H1 (cell line): Measurements from ENCODE around the gene DERL3. TPM values are rescaled to one million over a fixed set of nuclear protein-coding genes. Genes with fewer than 3 reads are reported as not detected.

Source experiments
- YY1 ChIP-seq: IDR thresholded peaks from 2 replicates; pipeline ENCODE4 v1.6.1; 2011; ENCODE audit warnings: low read depth, mild to moderate bottlenecking, low read length
- polyA plus RNA-seq, 7 experiments: library from polyadenylated mRNA; depleted of rRNA in 3 of 7; stranded (reverse) in 5 of 7; unstranded in 2 of 7; fragments of >200 nt in 5 of 7; fragments of 200-250 nt in 2 of 7; gene quantifications; 1 replicate in 5 of 7; 2 replicates in 1 of 7; 4 replicates in 1 of 7; pipeline versions ENCODE4 v1.2.1 to v1.2.3, GENCODE V29; 2011 to 2013; ENCODE audit warnings: missing spikeins in 2 of 7, mixed read lengths in 2 of 7
- total RNA-seq: library from RNA; stranded (reverse); fragmentation: NEBNext Ultra II Directional; extraction: Animal tissue kit (Norgen Biotek cat#: 25700); gene quantifications from 2 replicates; pipeline ENCODE4 v1.2.1, GENCODE V29; 2021

The DERL3 gene
- total and polyA plus RNA-seq, 2 of the 8 experiments (the other 6 are each of a cell fraction or from before 2014, with no cell fraction given), result 8.7 to 19.5 TPM

DNA sequence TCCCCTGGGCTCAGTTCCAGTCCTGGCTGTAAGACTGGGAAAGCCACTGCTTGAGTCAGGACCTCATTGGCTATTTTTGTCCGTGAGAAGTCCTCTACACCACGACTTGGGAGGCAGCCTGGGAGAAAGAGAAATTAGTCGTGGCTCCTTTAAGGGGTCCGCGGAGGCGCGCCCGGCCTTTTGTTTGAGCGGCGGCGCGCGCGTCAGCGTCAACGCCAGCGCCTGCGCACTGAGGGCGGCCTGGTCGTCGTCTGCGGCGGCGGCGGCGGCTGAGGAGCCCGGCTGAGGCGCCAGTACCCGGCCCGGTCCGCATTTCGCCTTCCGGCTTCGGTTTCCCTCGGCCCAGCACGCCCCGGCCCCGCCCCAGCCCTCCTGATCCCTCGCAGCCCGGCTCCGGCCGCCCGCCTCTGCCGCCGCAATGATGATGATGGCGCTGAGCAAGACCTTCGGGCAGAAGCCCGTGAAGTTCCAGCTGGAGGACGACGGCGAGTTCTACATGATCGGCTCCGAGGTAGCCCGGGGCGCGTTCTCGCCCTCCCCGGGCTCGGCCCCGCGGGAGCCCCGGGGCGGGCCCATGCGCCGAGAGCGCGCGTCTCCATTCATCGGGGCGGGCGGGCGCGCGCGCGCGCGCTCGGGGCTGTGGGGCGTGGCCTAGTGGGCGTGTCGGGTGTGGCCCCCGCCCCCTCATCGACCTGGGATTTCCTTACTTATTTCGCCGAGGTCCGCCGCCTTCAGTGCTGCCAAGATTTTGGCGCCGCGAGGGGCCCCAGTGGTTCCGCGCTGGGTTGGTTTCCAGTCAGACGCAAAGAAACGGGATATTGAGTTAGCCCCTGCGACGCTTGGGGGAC lies 51.8 kb downstream of the DERL3 start, which contains the start of gene SMARCB1 (continued):
- no peak for TF ChIP-seq YY1
